NT2/D1 (cell line): Measurements from ENCODE around the gene NDC80.

Experiments
- SUZ12 ChIP-seq: IDR thresholded peaks from 2 replicates; pipeline ENCODE4 v1.6.1; 2011; ENCODE audit not compliant: insufficient read length, insufficient read depth; ENCODE audit errors: extremely low read depth
- YY1 ChIP-seq: IDR thresholded peaks from 2 replicates; pipeline ENCODE4 v1.6.1; 2011; ENCODE audit not compliant: insufficient read length, insufficient read depth

DNA sequence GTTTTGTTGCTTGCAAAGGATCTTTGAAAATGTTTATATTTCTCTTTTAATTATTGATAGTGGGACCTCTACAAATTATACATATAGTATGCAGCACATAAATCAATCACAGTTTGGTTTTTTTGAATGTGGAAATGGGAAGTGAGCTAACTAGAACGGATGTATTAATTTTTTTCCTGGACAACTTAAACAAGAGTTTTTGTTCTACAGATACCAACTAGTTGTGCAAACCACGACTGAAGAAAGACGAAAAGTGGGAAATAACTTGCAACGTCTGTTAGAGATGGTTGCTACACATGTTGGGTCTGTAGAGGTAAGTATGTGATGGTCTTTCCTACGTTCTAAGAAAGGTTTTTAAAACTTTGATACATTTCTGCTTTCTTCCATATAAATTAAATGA is 39.2 kb downstream of the NDC80 start:
- TF ChIP-seq YY1 = no peak
- no peak for TF ChIP-seq SUZ12
